Ramos (cell line): ENCODE measurements around the gene TRPM3.

Experiments used
- in situ Hi-C: fragments of 300-500 bp; cut with MboI; formaldehyde crosslinking; loops from one replicate; pipeline ENCODE4 v1.14.3; 2022; ENCODE audit warnings: low sequenced_read_pairs; ENCODE audit not compliant: unreplicated experiment

TRPM3 gene

DNA sequence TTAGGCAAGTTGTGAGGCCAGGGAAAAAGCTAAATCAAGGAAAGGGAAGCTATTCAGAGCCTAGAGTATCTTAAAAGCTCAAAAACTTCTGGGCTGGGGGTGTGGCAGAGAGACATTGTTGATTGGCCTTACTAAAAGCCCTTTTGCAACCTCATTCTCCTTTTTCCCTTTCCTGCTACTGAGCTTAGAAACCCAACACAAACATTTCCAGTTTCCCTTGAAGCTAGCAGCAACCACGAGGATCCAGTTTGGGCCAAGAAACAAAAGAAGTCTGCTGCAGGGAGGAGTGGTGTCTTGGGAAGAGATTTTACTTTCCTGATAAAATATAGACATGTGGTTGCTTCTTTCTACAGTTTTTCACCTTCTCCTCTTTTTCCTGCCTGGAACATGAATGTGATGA, 571.5 kb downstream of the TRPM3 start:
- in situ Hi-C loops, result no loop called here

DNA sequence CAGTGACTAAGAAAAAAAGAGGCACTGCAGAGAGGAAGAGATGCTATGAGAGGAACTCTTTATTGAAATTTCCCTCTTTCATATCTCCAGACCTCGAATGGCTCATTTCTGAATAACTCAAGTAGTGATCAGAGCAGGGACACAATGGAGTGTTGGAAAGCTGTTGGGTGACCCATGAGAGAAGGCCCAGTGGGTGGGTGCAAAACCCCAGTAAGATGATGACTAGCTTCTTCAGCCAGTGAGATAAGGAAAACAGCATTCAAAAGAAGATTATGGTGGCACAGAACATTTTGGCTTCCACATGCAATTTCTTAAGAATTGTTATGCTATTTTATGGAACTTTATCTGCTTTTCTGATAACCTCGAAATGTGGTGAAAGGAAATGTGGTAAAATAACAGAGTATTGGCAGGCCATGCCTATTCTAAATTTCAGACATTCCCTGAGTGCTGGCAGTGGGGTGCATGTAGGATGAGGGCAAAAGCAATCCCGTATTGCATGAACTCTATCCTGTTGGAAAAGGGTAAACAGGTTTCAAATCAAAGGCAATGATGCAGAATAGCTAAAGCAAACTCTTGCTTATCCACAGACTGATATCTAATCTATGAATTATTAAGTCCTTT, 579.0 kb downstream of the TRPM3 start:
- in situ Hi-C loops, result no loop called here

DNA sequence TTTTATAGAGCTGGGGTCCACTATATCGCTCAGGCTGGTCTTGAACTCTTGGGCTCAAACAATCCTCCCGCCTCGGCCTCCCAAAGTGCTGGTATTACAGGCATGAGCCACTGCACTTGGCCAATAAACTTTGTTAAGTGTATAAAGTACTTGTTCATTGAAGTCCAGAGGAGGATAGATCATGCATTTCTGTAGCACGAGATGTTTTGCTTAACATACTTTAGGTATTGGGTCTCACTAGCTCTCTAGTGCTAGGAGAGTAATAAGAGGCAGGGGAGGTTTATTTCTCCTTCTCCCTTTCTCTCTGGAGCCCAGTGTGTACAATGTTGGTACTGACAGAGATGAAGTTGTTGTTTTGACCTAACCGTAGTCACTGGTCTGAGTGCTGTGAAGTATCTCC, 581.4 kb downstream of the TRPM3 start:
- in situ Hi-C loops, result no loop called here

DNA sequence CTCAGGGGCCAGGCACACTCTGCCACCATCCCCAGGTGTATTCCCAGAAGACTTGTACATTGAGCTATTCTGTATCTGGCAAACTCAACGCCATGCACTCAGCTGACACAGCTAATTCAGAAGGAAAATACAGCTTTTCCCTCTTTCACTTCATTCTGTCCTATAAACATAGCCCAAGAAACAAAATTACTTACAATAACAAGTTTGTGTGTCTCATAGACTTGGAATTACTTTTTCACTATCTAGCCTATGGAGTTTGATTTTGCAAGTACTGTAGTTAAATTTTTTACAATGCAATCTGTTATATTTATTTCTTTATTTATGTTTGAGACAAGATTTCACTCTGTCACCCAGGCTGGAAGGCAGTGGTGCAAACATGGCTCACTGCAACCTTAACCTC, 581.9 kb downstream of the TRPM3 start:
- in situ Hi-C loops, result no loop called here

DNA sequence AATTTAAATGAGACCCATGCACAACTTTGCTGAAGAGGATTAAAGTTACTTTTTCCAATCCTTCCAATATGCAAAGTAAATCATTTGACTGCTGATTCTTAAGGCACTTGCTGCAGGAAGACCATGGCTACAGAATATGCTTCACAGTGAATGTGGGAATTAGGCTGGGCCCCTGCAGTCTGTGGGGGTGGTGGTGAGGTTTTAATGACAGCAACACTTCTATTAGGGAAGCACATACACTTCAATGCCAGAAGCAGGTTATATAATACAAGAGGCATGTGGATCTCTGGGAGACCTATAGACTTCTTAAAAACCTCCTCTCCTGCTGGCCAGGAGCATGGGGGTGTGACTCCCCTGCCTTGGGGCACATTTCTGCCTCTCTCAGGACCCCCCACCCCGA, 582.4 kb downstream of the TRPM3 start:
- in situ Hi-C loops, result no loop called here

DNA sequence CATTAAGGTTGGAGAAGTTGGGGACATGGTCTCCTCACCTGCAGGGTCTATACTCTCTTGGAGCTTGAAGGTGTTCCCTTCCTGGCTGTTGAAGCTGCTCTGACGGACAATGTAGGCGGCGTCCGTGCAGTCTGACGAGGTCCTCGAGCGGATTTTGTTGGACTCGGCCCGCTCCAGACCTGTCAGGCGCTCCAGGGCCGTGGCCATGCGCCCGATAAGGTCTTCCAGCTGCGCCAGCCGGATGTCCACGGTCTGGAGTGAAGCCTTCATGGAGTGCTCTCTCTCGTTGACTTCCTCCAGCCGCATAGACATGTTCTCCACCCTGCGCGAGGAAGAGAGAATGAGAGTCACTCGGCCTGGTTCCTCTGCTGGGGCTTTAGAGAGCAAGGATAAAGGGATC, 584.3 kb downstream of the TRPM3 start:
- in situ Hi-C loops, result no loop called here

DNA sequence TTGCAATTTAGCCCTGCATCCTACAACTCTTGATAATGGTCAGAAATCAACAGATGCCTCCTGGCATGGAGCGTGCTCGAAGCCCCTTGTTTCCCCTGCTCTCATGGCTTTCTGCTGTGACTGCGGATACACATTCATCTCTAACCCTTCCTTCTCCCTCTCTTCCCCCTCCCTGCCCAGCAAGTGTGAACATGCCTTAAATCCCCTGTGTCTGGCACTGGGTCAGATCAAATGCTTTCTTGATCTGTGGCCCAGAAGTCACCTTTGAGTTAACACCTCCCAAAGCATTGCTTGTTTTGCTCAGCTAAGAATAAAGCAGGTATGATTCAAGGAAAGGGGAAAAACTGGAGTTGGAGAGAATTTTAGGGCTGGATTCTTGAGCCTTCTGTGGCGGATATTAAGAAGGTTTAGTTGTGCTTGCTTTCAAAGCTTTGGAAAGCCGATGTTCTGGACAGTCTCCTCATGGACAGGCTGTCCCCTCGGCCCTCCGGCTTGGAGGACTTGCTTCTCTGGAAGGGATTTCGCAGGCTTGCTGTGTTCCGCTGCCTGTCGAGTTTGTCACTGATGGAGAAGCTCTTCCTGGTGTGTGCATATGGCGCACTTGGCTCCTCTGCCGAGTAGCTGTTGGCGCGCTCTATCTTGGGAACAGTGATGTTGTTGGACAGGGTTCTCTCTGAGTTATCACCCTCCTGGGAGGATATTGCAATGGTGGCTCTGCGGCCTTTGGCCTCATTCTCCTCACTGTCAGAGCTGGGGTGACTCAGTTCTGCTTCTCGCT, 585.7 kb downstream of the TRPM3 start:
- in situ Hi-C loops, result no loop called here

DNA sequence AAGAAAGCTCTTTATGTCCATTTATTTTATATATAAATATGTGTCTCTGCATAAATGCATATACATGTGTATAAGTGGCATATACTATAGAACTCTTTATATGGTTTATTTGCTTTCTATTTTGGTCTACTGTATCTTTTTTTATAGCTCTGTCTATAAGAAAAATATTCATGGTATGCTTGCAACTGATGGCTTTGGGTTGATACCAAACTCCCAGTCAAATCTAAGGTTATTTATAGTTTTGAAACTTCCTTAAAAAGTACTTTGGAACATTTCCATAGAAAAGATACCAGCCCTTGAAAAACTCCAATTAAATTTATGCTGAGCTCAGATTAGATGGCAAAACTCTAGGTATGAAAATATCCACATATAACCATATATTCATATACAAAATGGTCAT, 587.0 kb downstream of the TRPM3 start:
- in situ Hi-C loops, result no loop called here

DNA sequence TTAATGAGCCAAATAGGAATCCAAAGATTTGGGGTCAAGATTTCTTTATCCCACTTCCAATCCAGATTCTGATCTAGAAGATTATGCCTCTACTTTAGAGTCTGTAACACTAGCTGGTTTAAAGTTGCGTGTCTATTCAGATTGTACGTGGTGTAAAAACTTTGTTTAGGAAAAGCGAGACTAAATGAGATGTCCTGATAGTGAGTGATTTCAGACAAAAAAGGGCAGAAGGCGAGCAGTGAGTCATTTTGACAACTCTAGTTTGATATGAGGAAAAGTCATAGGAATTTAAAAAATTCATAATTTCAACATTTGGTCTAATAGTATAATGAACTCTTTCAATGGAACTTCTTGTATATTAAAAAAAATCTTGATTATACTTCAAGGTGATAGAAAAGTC, 587.4 kb downstream of the TRPM3 start:
- in situ Hi-C loops, result no loop called here

DNA sequence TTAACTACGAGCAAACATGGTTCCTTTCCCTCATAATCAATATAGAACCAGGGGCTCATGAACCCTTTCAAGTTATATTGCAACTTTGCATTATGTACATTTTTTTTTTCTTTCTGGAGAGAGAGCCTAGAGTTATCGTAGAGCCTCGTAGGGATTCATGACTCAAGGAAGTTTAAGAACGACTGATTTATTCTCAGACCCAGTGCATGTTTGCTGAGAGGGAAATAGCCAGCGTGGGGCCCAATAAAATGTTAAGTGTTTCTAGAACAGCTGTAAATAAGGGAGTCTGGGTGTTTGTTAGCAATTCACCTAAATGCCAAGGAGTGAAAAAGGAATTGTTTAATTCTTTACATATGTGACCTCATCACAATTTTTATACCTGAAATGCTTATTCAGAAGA, 587.9 kb downstream of the TRPM3 start:
- in situ Hi-C loops, result no loop called here

DNA sequence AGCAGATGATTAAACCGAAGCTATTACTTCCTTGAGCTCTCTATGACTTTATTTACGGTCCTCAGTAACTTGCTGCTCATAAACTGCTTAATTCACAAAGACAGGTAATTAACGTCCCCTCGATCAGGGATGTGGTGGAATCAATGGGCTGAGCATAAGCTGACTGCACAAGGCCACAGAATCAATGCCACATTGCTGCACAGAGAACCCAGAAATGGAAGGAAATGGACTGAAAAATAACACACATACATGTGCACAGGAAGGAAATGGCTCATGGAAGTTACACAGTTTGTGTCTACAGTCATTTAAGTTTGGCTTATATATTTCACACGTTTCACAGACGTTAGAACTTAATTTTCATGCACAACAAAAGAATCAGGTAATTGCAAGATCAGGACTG, 588.7 kb downstream of the TRPM3 start:
- in situ Hi-C loops, result no loop called here

DNA sequence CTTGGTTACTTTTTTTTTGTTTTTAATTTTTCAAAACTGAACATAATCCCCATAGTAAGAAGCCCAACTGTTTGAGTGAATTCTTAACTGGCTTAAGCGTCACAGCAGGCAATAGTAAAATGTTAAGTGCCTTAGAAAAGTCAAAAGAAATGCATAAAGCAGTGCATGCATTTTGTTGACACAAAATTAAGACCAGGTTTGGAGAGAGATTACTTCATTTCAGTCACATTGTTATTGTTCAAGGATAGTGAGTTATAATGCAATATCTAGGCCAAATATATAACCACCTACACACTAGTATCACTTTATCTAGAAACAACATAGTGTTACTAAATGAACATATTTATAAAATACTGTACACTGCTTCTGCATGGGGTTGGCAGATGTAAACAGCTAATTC, 590.1 kb downstream of the TRPM3 start:
- in situ Hi-C loops, result no loop called here

DNA sequence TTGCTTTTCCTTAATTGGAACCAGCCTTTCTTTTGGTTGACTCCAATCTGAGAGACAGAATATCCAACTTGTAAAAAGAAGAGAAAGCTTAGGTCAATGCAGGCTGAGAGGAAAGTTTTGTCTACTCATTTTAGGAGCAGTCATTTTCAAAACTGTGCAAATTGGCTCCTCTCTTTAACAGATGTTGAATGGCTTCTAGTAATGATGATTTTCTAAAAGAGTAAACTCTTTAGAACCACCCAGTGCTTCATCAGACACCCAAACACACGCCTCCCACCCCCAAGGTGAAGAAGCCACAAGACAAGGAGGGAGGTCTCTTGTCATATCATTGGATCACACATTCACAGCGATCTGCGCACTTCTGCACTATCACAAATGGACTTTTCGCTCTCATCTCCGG, 590.7 kb downstream of the TRPM3 start:
- in situ Hi-C loops, result no loop called here

DNA sequence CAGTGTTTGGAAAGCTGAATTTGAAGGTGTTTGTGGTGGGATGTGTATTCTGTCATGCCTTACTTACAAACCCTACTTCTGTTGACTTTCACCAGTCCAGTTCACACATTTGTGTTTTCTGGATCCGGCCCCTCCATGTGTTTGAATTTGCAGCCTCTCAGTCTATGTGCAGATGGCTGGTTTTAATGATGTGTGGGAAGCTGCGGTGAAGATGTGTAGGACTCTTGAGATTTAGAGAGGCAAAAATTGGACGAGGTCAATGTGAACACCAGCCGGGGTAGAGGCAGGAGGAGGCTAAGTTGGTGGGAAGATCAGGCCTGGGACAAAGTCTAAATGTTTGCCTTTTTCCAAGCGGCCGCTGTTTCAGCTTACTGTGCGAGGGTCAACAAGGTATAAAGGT, 591.6 kb downstream of the TRPM3 start:
- in situ Hi-C loops, result no loop called here

DNA sequence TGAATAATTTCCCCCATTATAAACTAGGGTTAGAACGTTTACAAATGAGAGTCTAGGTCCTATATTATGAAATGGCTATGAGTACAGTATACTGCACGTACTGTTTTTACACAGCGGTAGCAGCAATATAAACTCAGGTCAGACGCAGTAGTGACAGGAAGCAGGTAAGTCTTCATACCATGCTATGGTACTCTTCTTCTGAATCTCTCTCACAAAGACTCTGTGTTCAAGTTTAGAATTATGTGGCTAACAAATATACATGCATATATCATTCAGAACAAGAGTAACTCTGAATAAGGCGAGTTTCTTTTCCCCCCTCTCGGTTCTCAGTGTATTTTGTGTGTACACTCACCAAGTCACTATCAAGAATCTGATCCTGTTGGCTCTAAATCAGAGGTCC, 592.0 kb downstream of the TRPM3 start:
- in situ Hi-C loops, result no loop called here

DNA sequence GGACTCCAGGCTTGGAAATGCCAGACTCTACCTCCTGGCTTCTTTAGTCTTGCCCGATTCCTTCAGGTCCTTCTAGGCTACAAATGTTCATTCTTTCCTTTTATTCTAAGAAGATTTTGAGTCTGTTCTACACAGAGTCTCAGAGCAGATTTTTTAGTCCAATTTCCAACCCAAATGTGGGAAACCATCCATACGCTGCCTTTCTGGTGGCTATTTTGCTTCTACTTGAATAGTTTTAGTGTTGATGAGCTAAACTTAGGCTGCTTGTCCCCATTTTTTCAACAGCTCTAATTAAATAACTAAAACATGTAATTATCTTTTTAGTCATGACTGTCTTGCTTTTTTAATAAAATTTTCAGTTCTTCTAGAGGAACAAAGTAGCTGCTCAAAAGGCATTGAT, 594.5 kb downstream of the TRPM3 start:
- in situ Hi-C loops, result no loop called here

DNA sequence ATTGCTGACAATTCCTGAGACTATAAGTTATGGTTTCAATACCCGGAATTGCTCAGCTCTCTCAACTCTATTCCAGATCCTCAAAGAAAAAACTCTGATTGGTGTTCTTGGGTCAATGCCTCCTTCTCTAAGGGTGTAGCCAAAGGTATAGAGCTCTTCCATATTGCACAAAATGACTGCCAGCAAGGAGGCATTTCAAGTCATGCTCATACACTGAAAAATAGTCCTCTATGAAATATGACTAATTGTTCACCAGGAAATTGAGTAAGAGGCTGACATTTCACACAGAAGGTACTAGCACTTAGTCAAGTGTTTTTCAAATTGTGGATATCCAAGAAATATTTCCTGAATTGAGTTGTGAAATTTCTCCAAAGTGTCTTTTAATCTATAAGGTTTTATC, 595.9 kb downstream of the TRPM3 start:
- in situ Hi-C loops, result no loop called here

DNA sequence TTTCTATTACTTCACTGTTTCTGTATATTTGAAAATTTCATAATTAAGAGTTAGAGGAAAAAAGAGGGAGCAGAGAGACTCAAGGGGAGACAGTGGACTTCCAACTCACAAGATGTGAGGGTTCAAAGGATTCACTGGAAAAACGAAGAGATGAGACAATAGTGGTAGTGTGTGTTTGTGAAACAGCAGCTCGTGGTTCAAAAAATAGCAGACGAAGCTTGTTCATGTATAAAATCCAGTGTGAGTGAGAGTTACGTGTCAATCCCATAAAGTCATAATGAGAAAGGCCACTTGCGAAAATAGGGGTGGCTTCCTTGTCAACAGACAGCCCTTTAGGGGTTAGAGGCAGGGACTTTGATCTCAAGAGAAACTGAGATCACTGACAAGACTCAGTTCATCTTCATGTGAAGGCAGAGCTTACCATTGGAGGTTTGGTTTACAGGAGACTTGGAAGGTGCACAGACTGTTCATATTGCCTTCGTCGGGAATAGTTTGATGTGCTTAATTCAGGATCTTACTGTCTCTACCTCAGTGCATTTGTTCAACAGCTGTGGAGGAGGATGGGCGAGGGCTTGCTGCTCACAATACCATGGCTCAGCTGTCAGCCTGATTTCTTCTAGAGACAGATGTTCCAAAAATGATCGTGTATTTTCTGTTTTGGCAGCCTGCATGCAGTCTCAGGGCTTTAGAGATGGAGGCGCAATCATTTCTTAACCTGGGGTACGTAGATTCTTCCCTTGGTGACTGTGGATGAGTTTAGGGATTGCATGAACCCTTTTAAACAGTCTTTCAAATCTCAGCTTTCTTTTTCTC, 601.3 kb downstream of the TRPM3 start:
- in situ Hi-C loops, result no loop called here

DNA sequence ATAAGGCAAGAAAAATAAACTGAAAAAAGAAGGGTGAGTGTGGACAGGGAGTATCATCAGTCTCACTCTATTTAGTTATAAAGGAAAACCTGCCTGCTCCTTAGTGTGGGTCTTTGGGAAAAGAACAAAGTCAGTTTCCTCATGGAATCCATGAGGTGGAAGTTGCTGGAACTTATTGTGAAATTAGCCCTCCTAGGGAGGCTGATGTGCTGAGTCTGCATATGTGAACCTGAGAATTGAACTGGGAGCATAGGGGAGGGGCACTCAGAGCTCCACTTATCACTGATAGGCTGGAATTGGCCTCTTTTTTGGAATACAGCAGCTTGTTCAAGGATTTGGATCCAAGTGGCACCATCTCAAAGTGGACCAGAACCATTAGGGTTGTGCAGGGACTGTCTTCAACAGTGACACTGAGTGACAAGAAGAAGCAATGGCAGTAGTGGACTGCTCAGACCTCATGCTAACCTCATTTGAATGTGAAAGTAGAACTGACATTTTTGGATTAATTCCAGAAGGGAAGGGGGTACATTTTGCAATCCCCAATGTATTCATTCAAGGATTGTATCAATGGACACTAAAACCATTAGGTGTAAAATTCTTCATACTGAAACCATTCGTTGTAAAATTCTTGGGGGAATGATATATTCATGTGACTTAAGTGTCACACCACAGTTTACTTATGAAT, 603.4 kb downstream of the TRPM3 start:
- in situ Hi-C loops, result no loop called here

DNA sequence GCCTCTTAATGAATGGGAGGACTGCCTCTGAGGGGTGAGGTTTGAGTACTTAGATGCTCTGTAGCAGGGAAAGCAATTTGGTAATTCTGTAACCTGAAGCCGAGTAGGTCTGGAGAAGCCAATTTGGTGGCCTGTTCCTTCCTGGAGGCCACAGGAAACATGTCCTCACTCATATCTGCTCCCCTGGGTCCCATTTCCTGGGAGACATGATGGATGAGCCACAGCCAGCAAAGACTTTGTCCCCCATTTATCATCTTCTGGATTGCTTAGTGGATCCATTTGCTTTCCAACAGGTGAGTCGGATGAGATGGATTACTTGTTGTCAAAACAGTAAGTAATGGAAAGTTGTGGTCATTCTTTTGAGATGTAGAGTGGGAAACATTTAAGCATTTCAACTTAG, 607.1 kb downstream of the TRPM3 start:
- in situ Hi-C loops, result no loop called here

DNA sequence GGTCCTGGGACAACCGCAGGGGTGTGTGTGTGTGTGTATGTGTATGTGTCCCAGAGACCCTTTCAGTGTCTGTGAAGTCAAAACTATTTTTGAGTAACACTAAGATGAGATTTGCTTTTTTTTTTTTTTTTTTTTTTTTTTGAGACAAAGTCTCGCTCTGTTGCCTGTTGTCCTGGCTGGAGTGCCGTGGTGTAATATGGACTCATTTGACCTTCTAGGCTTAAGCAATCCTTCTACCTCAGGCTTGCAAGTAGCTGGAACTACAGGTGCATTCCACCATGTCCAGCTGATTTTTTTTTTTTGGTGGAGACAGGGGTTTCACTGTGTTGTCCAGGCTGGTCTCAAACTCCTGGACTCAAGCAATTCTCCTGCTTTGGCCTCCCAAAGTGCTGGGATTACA, 609.6 kb downstream of the TRPM3 start:
- in situ Hi-C loops, result no loop called here
